Transverse colon (tissue), 4 donors: ENCODE results near the gene LCK. TPM values are rescaled to one million over a fixed set of nuclear protein-coding genes. Genes with fewer than 3 reads are reported as not detected.

Experiments
- DNase-seq: peaks from one replicate; pipeline ENCODE4 v3.0.0-alpha.2; 2019
- H3K27ac ChIP-seq, 4 donors: fragments of 200-600 bp; sonication (generic); 2 replicates each; pipeline ENCODE4 v1.5.1; 2016 to 2018; ENCODE audit warnings: inconsistent platforms in 4 of 4
- H3K27me3 ChIP-seq: fragments of 200-600 bp; sonication (generic); 2 replicates; pipeline ENCODE4 v1.5.1; 2017; ENCODE audit warnings: inconsistent platforms
- H3K36me3 ChIP-seq, 4 donors: fragments of 200-600 bp; sonication (generic); 2 replicates each; pipeline ENCODE4 v1.5.1; 2017 to 2019; ENCODE audit warnings: inconsistent platforms in 4 of 4
- H3K4me1 ChIP-seq, 4 donors: fragments of 200-600 bp; sonication (generic); 2 replicates each; pipeline ENCODE4 v1.5.1; 2017 to 2020; ENCODE audit warnings: inconsistent platforms in 4 of 4
- H3K4me3 ChIP-seq, 4 donors: fragments of 200-600 bp; sonication (generic); 1 replicate in 1 of 4; 2 replicates in 3 of 4; pipeline versions ENCODE4 v1.5.1 to v1.6.1; 2017 to 2019; ENCODE audit warnings: inconsistent platforms in 4 of 4
- H3K9me3 ChIP-seq, 2 donors: fragments of 200-600 bp; sonication (generic); 2 replicates each; pipeline ENCODE4 v1.5.1; 2017 to 2019; ENCODE audit warnings: inconsistent platforms in 2 of 2
- CTCF ChIP-seq, 5 experiments: fragments of 200-600 bp in 3 of 5; fragments of 450-650 bp in 2 of 5; sonication (generic) in 3 of 5; IDR thresholded peaks; 1 replicate in 2 of 5; 2 replicates in 3 of 5; pipeline ENCODE4 v1.5.1; 2016 to 2017; ENCODE audit warnings: antibody characterized with exemption in 5 of 5, inconsistent platforms in 3 of 5, mild to moderate bottlenecking in 2 of 5, moderate library complexity in 1 of 5
- EP300 ChIP-seq: sonication (generic); formaldehyde crosslinking; IDR thresholded peaks from one replicate; pipeline ENCODE4 v1.6.1; 2017; ENCODE audit warnings: antibody characterized with exemption, low read depth
- POLR2A ChIP-seq: fragments of 450-650 bp; IDR thresholded peaks from one replicate; pipeline ENCODE4 v1.6.1; 2016; ENCODE audit warnings: antibody characterized with exemption, mild to moderate bottlenecking, moderate library complexity
- POLR2AphosphoS5 ChIP-seq, 3 donors: sonication (generic); formaldehyde crosslinking; IDR thresholded peaks; one replicate each; pipeline ENCODE4 v1.6.1; 2016; ENCODE audit warnings: antibody characterized with exemption in 3 of 3
- WGBS, 2 donors: methylation state at CpG; one replicate each; pipeline ENCODE4 v1.1.5; 2018; ENCODE audit warnings: low coverage in 1 of 2; 5-methylcytosine and 5-hydroxymethylcytosine counted together
- in situ Hi-C, 4 donors: fragments of 200-750 bp; cut with MboI; loops; one replicate each; pipeline versions ENCODE4 v1.15.0 to v1.15.1; 2017; ENCODE audit warnings: low sequenced_read_pairs in 3 of 4, low pct_ligation_motif_present in 1 of 4, low pct_unique_long_range_greater_than_20kb in 1 of 4
- intact Hi-C: fragments of 100-400 bp; cut with DNase I; formaldehyde crosslinking; loops from one replicate; pipeline ENCODE4 v1.15.1; 2023; ENCODE audit warnings: low total_unique reads
- total RNA-seq, 4 donors: library from RNA; depleted of rRNA; stranded (reverse); fragments of >200 nt; gene quantifications; one replicate each; pipeline ENCODE4 v1.1.0, GENCODE V29; 2016

The LCK gene
- total RNA-seq, 4 donors from 2014 or later = 4.5 to 12.3 (median 8.7) TPM; not detected in 1

GRCh38 chr1:32246888-32247273 is 4.2 kb upstream of the LCK start, which contains the start of gene FAM167B:
Gene FAM167B, plus strand, starts transcription at chr1:32247222. Its CDS starts 200 bp downstream, at chr1:32247422.
- Histone ChIP-seq H3K36me3 (no peaks in the 10 kb centered on the region), H3K27ac (peak within 1 kb of the TSS; percentile 45 to 66 (median 60)), H3K9me3 (no peaks in the 10 kb centered on the region), H3K4me3 (no peak within 1 kb of the TSS), H3K27me3 (no peaks in the 10 kb centered on the region), H3K4me1 (peaks cover 4 to 31% (median 12%) of the 10 kb centered on the region in 4 donors)
- WGBS, 2 donors = 53% methylated on average over 3 of the region's 3 CpGs; no CpG with 5 or more reads in 1 of the 2 donors
- intact Hi-C loops (no loop called here), in situ Hi-C loops (no loop called here)
- TF ChIP-seq EP300 = no peak
- TF ChIP-seq POLR2AphosphoS5 (IDR thresholded peaks at IDR 0.05) = peak; percentile 32 to 56 (median 44)
- DNase-seq = peak; percentile 12

- Histone ChIP-seq H3K27me3 (no peaks in the 10 kb centered on the region), H3K4me3 (no peak overlapping the region), H3K36me3 (no peaks in the 10 kb centered on the region), H3K4me1 (peaks cover 4 to 25% (median 11%) of the 10 kb centered on the region in 4 donors), H3K27ac (peak overlapping the region; percentile 45 to 66 (median 60)), H3K9me3 (no peaks in the 10 kb centered on the region)
- DNase-seq = no peak
- 82% methylated on average over 10 of the region's 12 CpGs; no CpG with 5 or more reads in 1 of the 2 donors for WGBS, 2 donors
- intact Hi-C loops = no loop called here
- in situ Hi-C loops = no loop called here
- TF ChIP-seq POLR2AphosphoS5 (IDR thresholded peaks at IDR 0.05) (no peak), POLR2A (no peak), EP300 (no peak)
Measured at GRCh38 chr1:32247452-32247851, 3.6 kb upstream of the LCK start.

GRCh38 chr1:32247983-32248889 is 2.8 kb upstream of the LCK start:
- intact Hi-C loops (no loop called here), in situ Hi-C loops (no loop called here)

GRCh38 chr1:32249831-32250525 is 1.1 kb upstream of the LCK start:
- Histone ChIP-seq H3K4me3 (no peak overlapping the region), H3K27me3 (no peaks in the 10 kb centered on the region), H3K4me1 (peaks cover 0 to 25% (median 11%) of the 10 kb centered on the region in 4 donors), H3K27ac (peak overlapping the region; percentile 67 to 79 (median 76)), H3K36me3 (no peaks in the 10 kb centered on the region), H3K9me3 (no peaks in the 10 kb centered on the region)
- in situ Hi-C loops (no loop called here), intact Hi-C loops (no loop called here)
- DNase-seq = peak; percentile 79
- 54 to 68% methylated on average over 3 to 9 of the region's 9 CpGs for WGBS, 2 donors
- TF ChIP-seq EP300 = no peak
- peak in 2 of 3 donors; percentile 51 to 58 for TF ChIP-seq POLR2AphosphoS5 (IDR thresholded peaks at IDR 0.05)
- peak; percentile 40 for TF ChIP-seq POLR2A

More at GRCh38 chr1:32247983-32248889, 2.8 kb upstream of the LCK start:
- Histone ChIP-seq H3K36me3 (no peaks in the 10 kb centered on the region), H3K27me3 (no peaks in the 10 kb centered on the region), H3K4me1 (peaks cover 0 to 25% (median 11%) of the 10 kb centered on the region in 4 donors), H3K4me3 (no peak overlapping the region), H3K27ac (peak overlapping the region; percentile 45 to 66 (median 60)), H3K9me3 (no peaks in the 10 kb centered on the region)
- no peak for TF ChIP-seq POLR2A
- TF ChIP-seq CTCF (IDR thresholded peaks at IDR 0.05) = peak; percentile 77 to 90 (median 85)
- peak; percentile 8 to 60 (median 52) for TF ChIP-seq POLR2AphosphoS5 (IDR thresholded peaks at IDR 0.05)
- TF ChIP-seq EP300 = no peak
- WGBS, 2 donors = 8% methylated on average over 25 of the region's 31 CpGs; no CpG with 5 or more reads in 1 of the 2 donors
- DNase-seq = peak; percentile 92

- TF ChIP-seq POLR2AphosphoS5 (IDR thresholded peaks at IDR 0.05) (no peak), POLR2A (no peak), CTCF (IDR thresholded peaks at IDR 0.05) (no peak), EP300 (no peak)
- H3K36me3 ChIP-seq = no peaks in the 10 kb centered on the region
- intact Hi-C loops (no loop called here), in situ Hi-C loops (no loop called here)
- peak overlapping the region in 2 of 4 donors; percentile 33 to 78 for H3K27ac ChIP-seq
- no peak overlapping the region for H3K4me3 ChIP-seq
- DNase-seq = no peak
- H3K4me1 ChIP-seq = peaks cover 0 to 3% (median 0%) of the 10 kb centered on the region in 4 donors
- H3K9me3 ChIP-seq = no peaks in the 10 kb centered on the region
- no peaks in the 10 kb centered on the region for H3K27me3 ChIP-seq
- 64 to 76% methylated on average over 9 to 10 of the region's 10 CpGs for WGBS, 2 donors
Measured at GRCh38 chr1:32255072-32256071, 4.3 kb downstream of the LCK start.
